Measurements from ENCODE around the gene DCC. TPM values are rescaled to one million over a fixed set of nuclear protein-coding genes. Genes with fewer than 3 reads are reported as not detected.

DCC gene
- total RNA-seq (2014; rRNA removed; shearing (Covaris generic); ENCODE audit: low replicate concordance), result not detected in 2 replicates

GRCh38 chr18:52339891-52340371 is at the start of gene DCC:
TSS of gene DCC (plus strand) at chr18:52340197. CDS start at chr18:52340788, 591 bp downstream.
- no peaks in the 10 kb centered on the region for H3K4me1 ChIP-seq (ENCODE audit: low read length)
- H3K27ac ChIP-seq (ENCODE audit: low read length), result no peak within 1 kb of the TSS
- no peak within 1 kb of the TSS for H3K4me3 ChIP-seq (ENCODE audit: low read length)
- no peaks in the 10 kb centered on the region for H3K79me2 ChIP-seq (ENCODE audit: low read length)
- H4K20me1 ChIP-seq (ENCODE audit: insufficient read depth, low read depth, low read length), result no peaks in the 10 kb centered on the region
- no peaks in the 10 kb centered on the region for H3K36me3 ChIP-seq (ENCODE audit: insufficient read depth, low read length)
- no peak within 1 kb of the TSS for H3K9ac ChIP-seq (ENCODE audit: low read length)
- no peak within 1 kb of the TSS for H3K4me2 ChIP-seq (ENCODE audit: low read depth, low read length, poor library complexity, severe bottlenecking)
- no peaks in the 10 kb centered on the region for H3K9me2 ChIP-seq (replicated peaks; ENCODE audit: insufficient read depth, low read length)
- H2AFZ ChIP-seq (ENCODE audit: low read length), result no peak within 1 kb of the TSS
- DNase-seq, result no peak
- H3K9me3 ChIP-seq (ENCODE audit: low read length), result peaks cover 24% of the 10 kb centered on the region
- H3K27me3 ChIP-seq (ENCODE audit: low read length), result no peaks in the 10 kb centered on the region

- no peaks in the 10 kb centered on the region for H3K4me1 ChIP-seq (ENCODE audit: low read length)
- H3K27ac ChIP-seq (ENCODE audit: low read length), result no peak overlapping the region
- H3K27me3 ChIP-seq (ENCODE audit: low read length), result no peaks in the 10 kb centered on the region
- H3K79me2 ChIP-seq (ENCODE audit: low read length), result no peaks in the 10 kb centered on the region
- no peak for DNase-seq
- peaks cover 5% of the 10 kb centered on the region; the same call in 1 of the 2 replicates for H3K9me3 ChIP-seq (ENCODE audit: low read length)
- H3K4me2 ChIP-seq (ENCODE audit: low read depth, low read length, poor library complexity, severe bottlenecking), result no peak overlapping the region
- H3K9me2 ChIP-seq (replicated peaks; ENCODE audit: insufficient read depth, low read length), result no peaks in the 10 kb centered on the region
- H3K36me3 ChIP-seq (ENCODE audit: insufficient read depth, low read length), result no peaks in the 10 kb centered on the region
- no peak overlapping the region for H2AFZ ChIP-seq (ENCODE audit: low read length)
- H4K20me1 ChIP-seq (ENCODE audit: insufficient read depth, low read depth, low read length), result no peaks in the 10 kb centered on the region
- H3K9ac ChIP-seq (ENCODE audit: low read length), result no peak overlapping the region
- H3K4me3 ChIP-seq (ENCODE audit: low read length), result no peak overlapping the region
Observed at GRCh38 chr18:52310651-52311050, 29.3 kb upstream of the DCC start.

- Histone ChIP-seq H3K4me2 (ENCODE audit: low read depth, low read length, poor library complexity, severe bottlenecking) (no peak overlapping the region), H3K4me1 (ENCODE audit: low read length) (no peaks in the 10 kb centered on the region), H3K9me2 (replicated peaks; ENCODE audit: insufficient read depth, low read length) (no peaks in the 10 kb centered on the region), H3K79me2 (ENCODE audit: low read length) (no peaks in the 10 kb centered on the region), H4K20me1 (ENCODE audit: insufficient read depth, low read depth, low read length) (no peaks in the 10 kb centered on the region), H3K4me3 (ENCODE audit: low read length) (no peak overlapping the region), H3K9me3 (ENCODE audit: low read length) (peaks cover 5% of the 10 kb centered on the region; the same call in 1 of the 2 replicates), H3K36me3 (ENCODE audit: insufficient read depth, low read length) (no peaks in the 10 kb centered on the region), H3K27ac (ENCODE audit: low read length) (no peak overlapping the region), H3K9ac (ENCODE audit: low read length) (no peak overlapping the region), H2AFZ (ENCODE audit: low read length) (no peak overlapping the region), H3K27me3 (ENCODE audit: low read length) (no peaks in the 10 kb centered on the region)
- DNase-seq, result no peak
Observed at GRCh38 chr18:52311331-52311730, 28.7 kb upstream of the DCC start.

GRCh38 chr18:52312346-52312745 is 27.7 kb upstream of the DCC start:
- Histone ChIP-seq H3K4me1 (ENCODE audit: low read length) (no peaks in the 10 kb centered on the region), H2AFZ (ENCODE audit: low read length) (no peak overlapping the region), H3K4me2 (ENCODE audit: low read depth, low read length, poor library complexity, severe bottlenecking) (no peak overlapping the region), H3K9ac (ENCODE audit: low read length) (no peak overlapping the region), H3K79me2 (ENCODE audit: low read length) (no peaks in the 10 kb centered on the region), H3K9me3 (ENCODE audit: low read length) (peaks cover 5% of the 10 kb centered on the region; the same call in 1 of the 2 replicates), H3K27ac (ENCODE audit: low read length) (no peak overlapping the region), H4K20me1 (ENCODE audit: insufficient read depth, low read depth, low read length) (no peaks in the 10 kb centered on the region), H3K36me3 (ENCODE audit: insufficient read depth, low read length) (no peaks in the 10 kb centered on the region), H3K9me2 (replicated peaks; ENCODE audit: insufficient read depth, low read length) (no peaks in the 10 kb centered on the region), H3K4me3 (ENCODE audit: low read length) (no peak overlapping the region), H3K27me3 (ENCODE audit: low read length) (no peaks in the 10 kb centered on the region)
- DNase-seq, result no peak

- Histone ChIP-seq H3K4me3 (ENCODE audit: low read length) (no peak overlapping the region), H3K27me3 (ENCODE audit: low read length) (no peaks in the 10 kb centered on the region), H3K36me3 (ENCODE audit: insufficient read depth, low read length) (no peaks in the 10 kb centered on the region), H3K9ac (ENCODE audit: low read length) (no peak overlapping the region), H3K9me2 (replicated peaks; ENCODE audit: insufficient read depth, low read length) (no peaks in the 10 kb centered on the region), H3K27ac (ENCODE audit: low read length) (no peak overlapping the region), H3K4me2 (ENCODE audit: low read depth, low read length, poor library complexity, severe bottlenecking) (no peak overlapping the region), H2AFZ (ENCODE audit: low read length) (no peak overlapping the region), H3K9me3 (ENCODE audit: low read length) (peaks cover 5% of the 10 kb centered on the region; the same call in 1 of the 2 replicates), H3K79me2 (ENCODE audit: low read length) (no peaks in the 10 kb centered on the region), H3K4me1 (ENCODE audit: low read length) (no peaks in the 10 kb centered on the region), H4K20me1 (ENCODE audit: insufficient read depth, low read depth, low read length) (no peaks in the 10 kb centered on the region)
- no peak for DNase-seq
Observed at GRCh38 chr18:52313213-52313612, 26.8 kb upstream of the DCC start.

GRCh38 chr18:52319424-52319983 is 20.5 kb upstream of the DCC start:
- Histone ChIP-seq H4K20me1 (ENCODE audit: insufficient read depth, low read depth, low read length) (no peaks in the 10 kb centered on the region), H3K27me3 (ENCODE audit: low read length) (no peaks in the 10 kb centered on the region), H3K9me3 (ENCODE audit: low read length) (peaks cover 3% of the 10 kb centered on the region), H3K27ac (ENCODE audit: low read length) (no peak overlapping the region), H3K36me3 (ENCODE audit: insufficient read depth, low read length) (no peaks in the 10 kb centered on the region), H3K9ac (ENCODE audit: low read length) (no peak overlapping the region), H3K9me2 (replicated peaks; ENCODE audit: insufficient read depth, low read length) (no peaks in the 10 kb centered on the region), H3K79me2 (ENCODE audit: low read length) (no peaks in the 10 kb centered on the region), H3K4me2 (ENCODE audit: low read depth, low read length, poor library complexity, severe bottlenecking) (no peak overlapping the region), H3K4me3 (ENCODE audit: low read length) (no peak overlapping the region), H2AFZ (ENCODE audit: low read length) (no peak overlapping the region), H3K4me1 (ENCODE audit: low read length) (no peaks in the 10 kb centered on the region)
- DNase-seq, result no peak

GRCh38 chr18:52322307-52322706 is 17.7 kb upstream of the DCC start:
- Histone ChIP-seq H2AFZ (ENCODE audit: low read length) (no peak overlapping the region), H3K4me1 (ENCODE audit: low read length) (no peaks in the 10 kb centered on the region), H3K9ac (ENCODE audit: low read length) (no peak overlapping the region), H3K36me3 (ENCODE audit: insufficient read depth, low read length) (no peaks in the 10 kb centered on the region), H3K27me3 (ENCODE audit: low read length) (no peaks in the 10 kb centered on the region), H3K9me2 (replicated peaks; ENCODE audit: insufficient read depth, low read length) (no peaks in the 10 kb centered on the region), H3K79me2 (ENCODE audit: low read length) (no peaks in the 10 kb centered on the region), H3K27ac (ENCODE audit: low read length) (no peak overlapping the region), H3K4me3 (ENCODE audit: low read length) (no peak overlapping the region), H3K4me2 (ENCODE audit: low read depth, low read length, poor library complexity, severe bottlenecking) (no peak overlapping the region), H4K20me1 (ENCODE audit: insufficient read depth, low read depth, low read length) (no peaks in the 10 kb centered on the region), H3K9me3 (ENCODE audit: low read length) (peaks cover 6% of the 10 kb centered on the region)
- DNase-seq, result no peak

- no peak overlapping the region for H3K27ac ChIP-seq (ENCODE audit: low read length)
- H3K9ac ChIP-seq (ENCODE audit: low read length), result no peak overlapping the region
- no peak for DNase-seq
- H3K9me2 ChIP-seq (replicated peaks; ENCODE audit: insufficient read depth, low read length), result 0 out of 2 replicates have a peak, but pooled peaks cover 4% of the 10 kb centered on the region
- no peak overlapping the region for H3K4me2 ChIP-seq (ENCODE audit: low read depth, low read length, poor library complexity, severe bottlenecking)
- H3K4me1 ChIP-seq (ENCODE audit: low read length), result no peaks in the 10 kb centered on the region
- H2AFZ ChIP-seq (ENCODE audit: low read length), result no peak overlapping the region
- no peaks in the 10 kb centered on the region for H3K27me3 ChIP-seq (ENCODE audit: low read length)
- no peaks in the 10 kb centered on the region for H3K36me3 ChIP-seq (ENCODE audit: insufficient read depth, low read length)
- no peak overlapping the region for H3K4me3 ChIP-seq (ENCODE audit: low read length)
- no peaks in the 10 kb centered on the region for H4K20me1 ChIP-seq (ENCODE audit: insufficient read depth, low read depth, low read length)
- no peaks in the 10 kb centered on the region for H3K79me2 ChIP-seq (ENCODE audit: low read length)
- H3K9me3 ChIP-seq (ENCODE audit: low read length), result peaks cover 9% of the 10 kb centered on the region
Observed at GRCh38 chr18:52323802-52324201, 16.2 kb upstream of the DCC start.
